ENCODE results near the gene WNT4.
A peak's percentile ranks its signal among the peaks of the same experiment; 100 is the strongest.

DNA sequence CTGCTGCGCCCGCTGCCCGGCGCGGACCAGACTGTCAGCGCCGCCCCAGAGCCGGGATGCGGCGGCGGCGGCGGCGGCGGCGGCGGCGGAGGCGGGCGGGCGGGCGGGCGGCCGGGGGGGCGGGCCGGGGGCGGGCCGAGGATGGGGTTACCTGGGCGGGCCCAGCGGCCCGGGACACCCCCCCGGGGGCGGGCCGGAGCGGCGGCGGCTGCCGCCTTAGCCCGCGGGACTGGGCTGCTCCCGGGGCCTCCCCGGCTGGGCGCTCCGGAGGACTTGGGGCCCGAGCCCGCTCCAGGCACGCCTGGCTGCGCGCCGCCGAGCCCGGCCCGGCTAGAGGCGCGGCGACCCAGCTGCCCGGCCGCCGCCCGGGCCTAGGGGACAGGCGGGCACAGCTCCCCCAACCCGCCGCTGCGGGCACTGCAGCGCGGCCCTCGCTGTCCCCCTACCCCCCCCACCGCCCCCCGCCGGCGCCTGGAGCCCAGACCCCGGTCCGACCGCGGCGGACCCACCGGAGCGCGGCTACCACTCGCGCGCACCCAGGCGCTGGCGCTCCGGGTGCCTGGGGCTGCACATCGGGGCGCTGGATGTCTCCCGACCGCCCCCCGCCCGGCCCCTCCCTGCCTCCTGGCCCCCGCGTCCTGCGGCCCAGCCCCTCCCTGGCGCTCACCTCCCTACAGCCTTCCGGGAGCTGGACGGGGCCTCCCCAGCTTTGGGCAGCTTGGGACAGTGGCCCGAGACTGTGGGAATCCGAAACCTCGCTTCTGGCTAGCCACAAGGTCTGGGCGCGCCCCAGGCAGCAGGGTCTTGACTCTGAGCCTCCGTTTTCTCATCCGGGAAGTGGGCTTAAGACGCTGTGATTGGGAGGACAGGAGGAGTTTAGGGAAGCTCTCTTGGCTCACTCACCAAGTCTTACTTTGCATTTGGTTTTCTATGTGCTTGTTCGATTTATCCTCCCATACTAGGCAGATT, at the start of gene WNT4:
- TF ChIP-seq, protein P1, sequence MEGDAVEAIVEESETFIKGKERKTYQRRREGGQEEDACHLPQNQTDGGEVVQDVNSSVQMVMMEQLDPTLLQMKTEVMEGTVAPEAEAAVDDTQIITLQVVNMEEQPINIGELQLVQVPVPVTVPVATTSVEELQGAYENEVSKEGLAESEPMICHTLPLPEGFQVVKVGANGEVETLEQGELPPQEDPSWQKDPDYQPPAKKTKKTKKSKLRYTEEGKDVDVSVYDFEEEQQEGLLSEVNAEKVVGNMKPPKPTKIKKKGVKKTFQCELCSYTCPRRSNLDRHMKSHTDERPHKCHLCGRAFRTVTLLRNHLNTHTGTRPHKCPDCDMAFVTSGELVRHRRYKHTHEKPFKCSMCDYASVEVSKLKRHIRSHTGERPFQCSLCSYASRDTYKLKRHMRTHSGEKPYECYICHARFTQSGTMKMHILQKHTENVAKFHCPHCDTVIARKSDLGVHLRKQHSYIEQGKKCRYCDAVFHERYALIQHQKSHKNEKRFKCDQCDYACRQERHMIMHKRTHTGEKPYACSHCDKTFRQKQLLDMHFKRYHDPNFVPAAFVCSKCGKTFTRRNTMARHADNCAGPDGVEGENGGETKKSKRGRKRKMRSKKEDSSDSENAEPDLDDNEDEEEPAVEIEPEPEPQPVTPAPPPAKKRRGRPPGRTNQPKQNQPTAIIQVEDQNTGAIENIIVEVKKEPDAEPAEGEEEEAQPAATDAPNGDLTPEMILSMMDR (IDR thresholded peaks at IDR 0.05): peak in 7 of 12 donors; percentile 16 to 50 (median 34)
- no peak for TF ChIP-seq POLR2A (IDR thresholded peaks at IDR 0.05)

Measured in heart left ventricle (tissue), 13 donors.